HG02970 (cell line): Measurements from ENCODE around the gene ASB6.
"Not testable (repeated sequence)": the region's sequence is repeated elsewhere in the genome, so short reads cannot be mapped to it uniquely, and the experiment has no call there.

Experiments used
- ATAC-seq: cut with Tn5 transposase; IDR thresholded peaks from one replicate; pipeline ENCODE4 v1.9.1; 2021; ENCODE audit warnings: mild to moderate bottlenecking, moderate library complexity, moderate number of reproducible peaks; ENCODE audit not compliant: unreplicated experiment, low FRiP score

The ASB6 gene

GRCh38 chr9:129646252-129646651, 4.3 kb upstream of the ASB6 start:
- no peak for ATAC-seq

DNA sequence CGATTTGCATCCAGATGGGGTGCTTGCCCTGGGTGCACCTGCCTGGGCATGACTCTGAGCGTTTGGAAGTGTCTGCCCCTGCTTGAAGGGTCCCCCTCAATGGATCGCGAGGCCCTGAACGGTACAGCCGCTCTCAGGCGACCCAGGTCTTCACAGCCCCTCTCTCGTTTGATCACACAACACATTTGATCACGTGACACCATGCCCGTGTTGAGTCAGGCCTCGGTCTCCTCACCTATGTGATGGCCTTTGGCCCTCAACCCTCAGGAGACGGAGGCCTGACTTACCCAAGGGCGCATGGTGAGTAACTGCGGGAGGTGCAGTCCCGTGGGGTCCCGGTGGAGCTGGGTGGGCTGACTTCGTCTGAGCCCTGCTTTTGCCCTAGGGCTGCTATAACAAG, 3.0 kb upstream of the ASB6 start:
- no peak for ATAC-seq

- no peak for ATAC-seq
Measured at GRCh38 chr9:129644365-129644764, 2.4 kb upstream of the ASB6 start.

- ATAC-seq = no peak
Measured at GRCh38 chr9:129643706-129644105, 1.8 kb upstream of the ASB6 start.

DNA sequence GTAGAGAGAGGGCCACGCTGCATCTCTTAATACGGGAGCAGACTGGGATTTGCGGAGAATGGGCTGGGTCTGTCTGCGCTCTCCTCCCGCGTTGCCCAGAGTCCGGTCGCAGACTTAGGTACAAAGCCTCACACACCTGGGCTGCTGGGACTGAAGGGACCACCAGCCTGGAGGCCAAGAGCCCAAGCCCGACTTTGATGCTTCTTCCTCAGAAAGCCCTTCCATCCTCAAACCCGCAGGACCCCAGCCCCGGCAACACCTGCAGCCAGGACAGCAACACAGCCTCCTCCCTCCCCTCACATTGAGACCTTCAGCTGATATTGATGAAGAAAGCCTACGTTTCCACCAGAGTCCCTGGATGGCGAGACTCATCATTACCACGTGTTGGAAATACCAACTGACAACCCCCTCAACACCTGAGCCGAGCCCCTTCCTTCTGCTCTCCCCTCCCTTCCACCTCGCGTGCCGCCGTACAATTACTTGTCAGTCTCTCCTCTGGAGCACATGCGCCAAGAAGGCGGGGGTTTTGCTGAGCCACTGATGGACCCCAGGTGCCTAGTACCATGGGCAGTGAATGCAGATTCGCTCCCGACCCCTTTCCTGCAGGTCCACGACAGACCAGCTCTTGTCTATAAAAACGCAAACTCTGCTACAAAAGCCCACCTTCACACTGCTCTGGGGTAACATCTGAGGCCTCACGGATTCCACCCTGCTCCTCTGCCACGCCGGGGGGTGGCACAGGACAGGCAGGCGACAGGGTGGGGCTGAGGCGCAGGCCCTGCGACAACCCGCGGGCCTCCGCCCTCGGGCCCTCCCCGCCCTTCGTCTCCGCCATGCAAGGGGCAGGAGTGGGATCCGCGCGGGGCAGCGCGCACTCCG, 841 bp downstream of the ASB6 start:
- ATAC-seq = no peak

DNA sequence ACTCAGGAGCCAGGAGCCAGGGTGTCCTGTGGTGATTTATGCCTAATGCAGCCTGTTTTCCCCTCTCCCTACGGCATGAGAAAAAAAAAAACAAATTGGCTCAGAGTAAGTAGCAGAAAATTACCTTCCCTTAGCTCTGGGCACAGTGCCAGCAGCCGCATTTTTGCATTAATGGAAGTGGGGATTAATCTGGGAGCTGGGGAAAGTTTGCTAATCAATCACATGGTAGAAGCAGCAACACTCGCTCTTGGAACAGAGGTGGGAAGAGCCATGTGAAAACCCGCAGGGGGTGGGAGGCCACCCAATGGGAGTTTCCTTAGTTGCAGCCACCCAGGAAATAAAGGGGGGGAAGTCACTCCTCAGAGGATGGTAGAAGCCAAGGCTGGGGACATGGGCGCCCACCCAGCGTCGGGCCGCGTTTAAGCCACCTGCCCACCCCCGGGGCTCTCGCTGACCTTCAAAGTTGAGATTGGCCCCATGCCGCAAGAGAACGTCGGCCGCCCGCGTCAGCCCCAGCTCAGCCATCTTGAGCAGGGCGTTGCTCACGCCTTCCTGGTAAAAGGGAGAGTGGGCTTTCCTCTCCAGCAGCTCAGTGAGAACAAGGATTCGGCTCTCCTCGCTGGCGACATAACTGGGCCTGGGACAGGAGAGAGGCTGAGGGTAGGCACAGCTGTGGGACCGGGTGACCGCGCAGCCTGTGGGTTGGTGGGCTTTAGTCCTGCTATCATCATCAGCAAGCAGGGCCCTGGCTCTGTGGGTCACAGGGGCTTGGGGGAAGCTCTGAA, 1.7 kb downstream of the ASB6 start:
- ATAC-seq = no peak

GRCh38 chr9:129639756-129640085, 2.2 kb downstream of the ASB6 start:
- ATAC-seq = no peak

- ATAC-seq = no peak
Measured at GRCh38 chr9:129639034-129639630, 2.8 kb downstream of the ASB6 start.

- no peak for ATAC-seq
Measured at GRCh38 chr9:129637673-129638439, 4.1 kb downstream of the ASB6 start.

DNA sequence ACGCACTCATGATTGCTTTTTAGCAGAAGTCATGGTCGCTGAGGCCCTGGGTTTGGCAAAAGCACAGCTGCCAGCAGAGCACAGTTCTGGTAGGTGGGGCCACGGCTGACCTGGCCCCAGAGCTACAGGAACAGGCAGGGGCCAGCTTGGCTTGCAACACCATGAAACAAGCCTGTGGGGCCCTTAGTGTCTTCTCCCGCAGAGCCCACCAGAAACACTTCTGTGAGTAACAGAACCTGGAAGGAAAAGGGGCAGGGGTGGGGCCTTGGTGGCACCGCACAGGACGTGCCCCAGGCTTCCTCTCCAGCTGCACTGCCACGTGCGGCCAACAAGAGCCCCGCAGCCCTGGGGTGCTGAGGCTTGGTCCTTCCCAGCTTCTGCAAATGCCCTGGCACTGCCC, 4.8 kb downstream of the ASB6 start:
- no peak for ATAC-seq

- not testable (repeated sequence) for ATAC-seq
Measured at GRCh38 chr9:129636343-129636742, 5.6 kb downstream of the ASB6 start.

- no peak for ATAC-seq
Measured at GRCh38 chr9:129635099-129636065, 6.6 kb downstream of the ASB6 start.

- no peak for ATAC-seq
Measured at GRCh38 chr9:129633848-129634247, 8.1 kb downstream of the ASB6 start.

GRCh38 chr9:129633207-129633606, 8.7 kb downstream of the ASB6 start:
- ATAC-seq = no peak

DNA sequence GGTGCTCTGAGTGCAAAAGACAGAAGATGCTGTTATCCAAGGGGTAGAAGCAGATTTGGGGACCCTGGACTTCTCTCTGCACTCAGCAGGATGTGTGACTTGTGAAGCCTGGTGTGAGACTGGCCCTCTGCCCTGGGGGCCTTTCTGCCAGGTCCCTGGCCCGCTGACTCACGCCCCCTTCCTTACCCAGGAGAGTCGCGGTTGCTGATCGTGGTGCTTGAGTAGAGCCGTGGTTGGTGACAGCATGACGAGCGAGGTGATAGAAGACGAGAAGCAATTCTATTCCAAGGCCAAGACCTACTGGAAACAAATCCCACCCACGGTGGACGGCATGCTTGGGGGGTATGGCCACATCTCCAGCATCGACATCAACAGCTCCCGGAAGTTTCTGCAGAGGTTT, 9.5 kb downstream of the ASB6 start:
- ATAC-seq = no peak

- ATAC-seq = no peak
Measured at GRCh38 chr9:129631674-129632129, 10.2 kb downstream of the ASB6 start.

DNA sequence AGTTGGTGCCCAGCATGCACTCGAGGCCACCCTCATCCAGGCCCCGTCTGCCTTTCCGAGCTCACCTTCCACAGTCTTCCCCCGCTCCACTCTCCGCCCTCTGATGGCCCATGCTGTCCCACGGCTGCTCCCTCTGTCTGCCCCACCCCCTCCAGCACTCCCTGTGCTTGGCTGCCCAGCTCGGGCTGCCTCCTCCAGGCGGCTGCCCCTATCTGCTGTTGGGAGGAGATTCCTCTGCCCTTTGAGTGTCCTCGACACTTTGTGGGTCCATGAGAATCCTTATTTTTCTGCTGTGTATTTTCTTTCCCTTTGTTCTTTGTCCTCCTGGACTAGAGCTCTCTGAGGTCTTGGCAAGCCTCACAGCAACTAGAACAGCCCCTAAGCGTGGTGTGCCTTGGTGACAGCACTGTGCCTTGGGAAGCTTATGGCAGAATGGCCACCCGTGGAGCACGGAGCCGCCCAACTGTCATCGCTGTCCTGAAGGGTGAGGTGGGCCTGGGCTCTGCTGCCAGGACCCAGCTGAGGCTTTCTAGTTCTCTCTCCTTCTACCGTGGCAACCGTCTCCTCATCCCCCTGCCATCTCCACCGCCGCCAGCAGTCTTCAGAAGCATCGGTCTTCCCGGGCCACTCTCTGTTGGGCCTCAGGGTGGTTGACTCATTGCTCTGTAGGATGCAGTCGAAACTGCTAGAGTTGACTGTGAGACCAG, 10.8 kb downstream of the ASB6 start:
- ATAC-seq = no peak

DNA sequence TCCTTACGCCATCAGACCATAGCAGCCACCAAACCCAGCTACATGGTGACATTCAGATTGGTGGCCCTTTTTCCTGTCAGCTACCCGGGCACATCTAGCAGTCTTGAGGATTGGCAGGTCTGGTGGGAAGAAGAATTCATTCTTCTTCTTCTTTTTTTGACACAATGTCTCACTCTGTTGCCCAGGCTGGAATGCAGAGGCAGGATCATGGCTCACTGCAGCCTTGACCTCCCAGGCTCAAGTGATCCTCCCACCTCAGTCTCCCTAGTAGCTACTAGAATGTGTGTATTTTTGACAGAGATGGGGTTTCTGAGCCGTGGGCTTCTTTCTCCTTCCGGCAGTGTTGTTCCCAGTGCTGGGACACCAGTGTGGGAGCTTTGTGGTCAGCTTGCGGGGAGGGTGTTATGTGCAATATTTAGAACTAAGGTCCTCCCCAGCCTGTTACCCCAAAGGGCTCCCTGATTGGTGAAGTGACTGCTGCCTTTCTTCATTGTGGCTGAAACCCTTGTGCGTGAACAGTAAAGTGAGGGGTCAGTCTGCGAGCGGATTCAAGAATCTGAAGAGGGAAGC, 12.6 kb downstream of the ASB6 start:
- ATAC-seq = no peak

- ATAC-seq = no peak
Measured at GRCh38 chr9:129628709-129629108, 13.2 kb downstream of the ASB6 start.
